Stimulated activated naive CD4-positive, alpha-beta T cell (primary cell): ENCODE results near the gene SRSF7.

ENCODE experiments used
- DNase-seq, 6 experiments: peaks; one replicate each; lab custom pipeline; 2025; lab: John Stamatoyannopoulos, UW

Gene SRSF7

DNA sequence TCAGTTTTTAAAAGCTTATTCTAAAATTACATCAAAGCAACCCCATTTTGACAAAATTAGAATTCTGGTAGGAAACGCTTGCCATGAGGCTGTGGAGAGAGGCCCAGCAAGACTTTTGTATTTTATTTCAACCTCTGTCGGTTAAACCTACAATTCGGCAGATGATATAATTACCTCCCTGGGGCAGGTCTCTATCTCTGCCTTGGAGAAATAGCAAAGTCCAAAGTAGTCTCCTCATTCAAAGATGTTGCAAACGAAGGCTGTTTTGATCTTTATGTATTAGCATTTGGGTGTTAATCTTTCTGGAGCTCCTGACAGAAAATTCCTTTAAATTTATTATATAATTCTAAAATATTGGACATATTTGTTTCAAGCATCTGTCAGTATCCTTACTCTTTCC is 49.6 kb downstream of the SRSF7 start:
- DNase-seq: no peak

DNA sequence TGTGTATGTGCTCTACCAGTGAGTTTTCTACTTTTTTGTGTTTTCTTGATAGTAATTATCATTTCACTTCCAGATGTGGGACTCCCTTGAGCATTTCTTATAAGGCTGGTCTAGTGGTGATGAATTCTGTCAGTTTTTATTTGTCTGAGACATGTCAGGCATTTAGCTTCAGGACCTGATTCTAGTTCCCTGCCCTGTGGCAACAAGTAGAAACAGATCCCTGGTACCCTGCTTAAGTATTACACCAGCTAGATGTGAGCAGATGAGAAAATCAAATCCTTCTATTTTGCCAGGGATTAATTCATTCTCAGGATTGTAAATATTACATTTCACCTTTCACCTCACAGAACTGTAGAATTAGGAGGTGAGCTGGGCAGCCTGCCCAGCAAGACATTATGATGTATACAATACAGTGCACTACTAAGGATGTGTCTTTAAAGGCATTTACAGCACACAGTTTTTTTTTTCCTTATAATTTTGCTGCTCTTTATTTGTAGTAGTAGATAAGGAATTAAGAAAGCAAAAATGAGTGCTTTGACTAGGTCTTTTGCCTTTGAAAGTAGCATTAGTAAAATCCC is 50.2 kb downstream of the SRSF7 start:
- no peak for DNase-seq

GRCh38 chr2:38700113-38700785 is 50.9 kb downstream of the SRSF7 start:
- peak in 3 of 6 experiments; percentile 5 to 6 (median 6) for DNase-seq

DNA sequence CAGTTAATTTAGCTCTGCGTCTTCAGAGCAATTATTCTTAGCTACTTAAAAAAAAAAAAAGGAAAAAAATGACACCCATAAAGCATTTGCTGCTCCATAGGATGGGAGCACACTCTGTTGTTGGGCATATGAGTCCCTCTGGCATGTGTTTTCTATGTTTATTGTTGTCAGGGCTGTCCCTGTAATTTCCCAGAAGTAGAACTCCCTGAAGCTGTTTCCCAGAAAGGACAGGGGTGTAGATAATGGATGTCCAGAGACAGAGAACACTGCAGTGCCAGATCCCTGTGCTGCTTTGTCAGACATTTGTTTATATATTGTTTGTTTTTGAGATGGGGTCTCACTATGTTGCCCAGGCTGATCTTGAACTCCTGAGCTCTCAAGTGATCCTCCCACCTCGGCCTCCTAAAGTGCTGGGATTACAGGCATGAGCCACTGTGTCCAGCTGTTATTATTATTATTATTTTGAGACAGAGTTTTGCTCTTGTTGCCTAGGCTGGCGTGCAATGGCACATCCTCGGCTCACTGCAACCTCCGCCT is 52.6 kb downstream of the SRSF7 start:
- no peak for DNase-seq

DNA sequence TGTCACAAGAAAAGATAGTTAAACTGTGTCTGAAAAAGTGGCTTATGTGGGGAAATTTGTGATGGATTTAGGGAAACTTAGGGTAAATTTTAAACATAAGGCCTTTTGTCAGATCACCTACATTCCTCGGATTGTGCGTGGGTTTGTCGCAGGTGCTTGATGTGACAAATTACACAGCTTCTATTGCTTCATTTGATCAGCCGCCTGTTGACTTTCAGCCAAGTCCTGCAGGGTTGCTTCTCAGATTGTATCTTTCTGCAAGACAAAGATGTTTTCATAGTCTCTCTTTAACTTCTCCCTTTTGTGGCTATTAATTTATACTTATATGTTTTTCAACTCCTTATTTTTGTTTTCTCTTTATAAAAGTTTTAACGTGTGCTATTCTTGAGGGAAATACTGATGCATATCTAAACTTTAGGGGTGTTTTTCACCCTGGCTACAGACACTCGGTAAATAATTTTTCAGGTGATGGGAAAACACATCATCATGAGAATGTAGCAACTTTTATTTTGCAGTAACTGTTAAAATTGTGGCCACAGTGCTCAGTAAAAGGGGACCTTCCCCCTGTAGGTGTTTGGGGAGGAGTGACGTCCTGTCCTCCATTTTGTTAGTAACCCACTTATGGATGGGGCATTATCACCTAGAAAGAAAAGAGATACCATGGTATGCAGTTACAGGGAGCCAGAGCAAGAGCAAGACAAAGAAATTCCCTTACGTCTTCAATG is 53.9 kb downstream of the SRSF7 start:
- DNase-seq: no peak
